Esophagus (tissue), 2 donors: ENCODE results near the gene FILIP1. TPM values are rescaled to one million over a fixed set of nuclear protein-coding genes. Genes with fewer than 3 reads are reported as not detected.

Experiments used
- H3K27ac ChIP-seq, 2 donors: one replicate each; pipeline ENCODE4 v1.5.1; 2013; ENCODE audit warnings: low read depth in 2 of 2, mild to moderate bottlenecking in 2 of 2, inconsistent platforms in 1 of 2, low read length in 1 of 2, moderate library complexity in 1 of 2
- H3K27me3 ChIP-seq, 2 donors: one replicate each; pipeline ENCODE4 v1.6.1; 2013; ENCODE audit warnings: low read length in 2 of 2, control low read depth in 1 of 2, mild to moderate bottlenecking in 1 of 2; ENCODE audit not compliant: insufficient read depth in 2 of 2, control insufficient read depth in 1 of 2
- H3K36me3 ChIP-seq, 2 donors: one replicate each; pipeline ENCODE4 v1.6.1; 2013; ENCODE audit warnings: low read length in 1 of 2; ENCODE audit not compliant: control insufficient read depth in 2 of 2, insufficient read depth in 2 of 2
- H3K4me1 ChIP-seq, 2 donors: one replicate each; pipeline ENCODE4 v1.6.1; 2013; ENCODE audit warnings: low read length in 1 of 2; ENCODE audit not compliant: control insufficient read depth in 2 of 2, insufficient read depth in 2 of 2
- H3K4me3 ChIP-seq, 2 donors: one replicate each; pipeline ENCODE4 v1.5.1; 2013; ENCODE audit warnings: low read length in 2 of 2, mild to moderate bottlenecking in 2 of 2, low read depth in 1 of 2, moderate library complexity in 1 of 2
- H3K9me3 ChIP-seq, 2 donors: one replicate each; pipeline ENCODE4 v1.6.1; 2013; ENCODE audit warnings: mild to moderate bottlenecking in 2 of 2, low read depth in 1 of 2, low read length in 1 of 2, moderate library complexity in 1 of 2; ENCODE audit not compliant: control insufficient read depth in 2 of 2, insufficient read depth in 1 of 2
- WGBS, 2 donors: extraction: QIAGEN DNeasy Blood & Tissue Kit; methylation state at CpG; one replicate each; pipeline ENCODE4 v1.1.7; 2013; 5-methylcytosine and 5-hydroxymethylcytosine counted together
- polyA plus RNA-seq, 2 donors: library from polyadenylated mRNA; stranded (reverse); fragments of 200-250 nt; gene quantifications; one replicate each; pipeline ENCODE4 v1.2.3, GENCODE V29; 2013
- donor health status: healthy with polysubstance abuse.
- donor health status: Bipolar disorder and iron deficiency.

The FILIP1 gene
- polyA plus RNA-seq, 2 donors: 0.84 to 1.6 TPM

DNA sequence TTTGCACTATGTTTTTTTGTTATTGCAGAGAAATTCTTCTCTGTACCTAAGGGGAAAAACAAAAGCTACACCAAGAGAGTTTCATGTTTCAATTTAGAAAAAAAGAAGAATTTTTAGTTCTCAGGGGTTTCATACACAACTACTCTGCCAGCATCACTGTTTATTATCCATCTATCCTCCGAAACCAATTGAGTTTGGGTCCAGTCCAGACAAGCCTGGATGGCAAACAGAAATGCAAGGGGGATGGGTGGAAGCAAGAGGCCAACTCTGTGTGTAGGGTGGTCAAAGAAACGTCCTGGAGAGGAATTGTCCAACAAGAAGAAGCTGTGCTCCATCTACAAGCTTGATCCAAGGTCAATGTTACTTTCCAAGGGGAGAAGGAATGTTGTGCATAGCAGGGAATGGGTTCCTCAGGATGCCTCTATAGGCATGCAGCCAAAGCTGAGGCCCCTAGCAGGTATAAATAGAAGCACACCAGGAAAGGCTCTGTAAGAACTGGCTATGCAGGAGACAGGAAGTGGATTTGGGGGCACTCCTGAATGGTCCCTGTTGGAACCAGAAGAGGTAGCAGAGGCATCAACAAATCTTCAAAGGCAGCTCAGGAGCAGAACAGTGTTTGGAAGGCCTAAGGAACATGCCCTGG is 64.4 kb downstream of the FILIP1 start:
- H3K4me3 ChIP-seq: no peak overlapping the region
- no peaks in the 10 kb centered on the region for H3K36me3 ChIP-seq
- H3K27me3 ChIP-seq: no peaks in the 10 kb centered on the region
- H3K9me3 ChIP-seq: no peaks in the 10 kb centered on the region
- no peak overlapping the region for H3K27ac ChIP-seq
- H3K4me1 ChIP-seq: no peaks in the 10 kb centered on the region
- 41 to 43% methylated on average over 2 of the region's 2 CpGs for WGBS, 2 donors

DNA sequence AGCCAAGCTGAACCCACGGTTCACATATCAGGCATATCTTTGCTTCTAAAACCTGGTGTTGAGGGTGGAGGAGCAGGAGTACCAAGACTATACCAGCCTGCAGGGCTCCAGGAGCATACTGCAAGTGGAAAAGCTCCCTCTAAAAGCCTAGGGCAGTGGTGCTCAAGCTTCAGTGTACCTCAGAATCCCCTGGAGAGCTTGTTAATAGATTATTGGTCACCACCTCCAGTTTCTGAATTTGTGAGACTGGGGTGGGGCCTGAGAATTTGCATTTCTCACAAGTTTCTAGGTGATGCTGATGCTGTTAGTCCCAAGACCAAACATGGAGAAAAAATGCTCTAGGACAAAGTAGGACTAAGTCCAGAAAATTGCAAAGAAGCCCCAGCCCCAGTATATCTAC is 65.4 kb downstream of the FILIP1 start:
- H3K9me3 ChIP-seq: no peaks in the 10 kb centered on the region
- no peaks in the 10 kb centered on the region for H3K27me3 ChIP-seq
- H3K36me3 ChIP-seq: no peaks in the 10 kb centered on the region
- no peak overlapping the region for H3K27ac ChIP-seq
- 84 to 91% methylated on average over 1 of the region's 1 CpG for WGBS, 2 donors
- H3K4me3 ChIP-seq: no peak overlapping the region
- no peaks in the 10 kb centered on the region for H3K4me1 ChIP-seq

GRCh38 chr6:75427329-75427728 is 66.3 kb downstream of the FILIP1 start:
- no peak overlapping the region for H3K27ac ChIP-seq
- H3K9me3 ChIP-seq: no peaks in the 10 kb centered on the region
- H3K36me3 ChIP-seq: no peaks in the 10 kb centered on the region
- 94 to 100% methylated on average over 2 of the region's 2 CpGs for WGBS, 2 donors
- no peaks in the 10 kb centered on the region for H3K4me1 ChIP-seq
- no peaks in the 10 kb centered on the region for H3K27me3 ChIP-seq
- H3K4me3 ChIP-seq: no peak overlapping the region

DNA sequence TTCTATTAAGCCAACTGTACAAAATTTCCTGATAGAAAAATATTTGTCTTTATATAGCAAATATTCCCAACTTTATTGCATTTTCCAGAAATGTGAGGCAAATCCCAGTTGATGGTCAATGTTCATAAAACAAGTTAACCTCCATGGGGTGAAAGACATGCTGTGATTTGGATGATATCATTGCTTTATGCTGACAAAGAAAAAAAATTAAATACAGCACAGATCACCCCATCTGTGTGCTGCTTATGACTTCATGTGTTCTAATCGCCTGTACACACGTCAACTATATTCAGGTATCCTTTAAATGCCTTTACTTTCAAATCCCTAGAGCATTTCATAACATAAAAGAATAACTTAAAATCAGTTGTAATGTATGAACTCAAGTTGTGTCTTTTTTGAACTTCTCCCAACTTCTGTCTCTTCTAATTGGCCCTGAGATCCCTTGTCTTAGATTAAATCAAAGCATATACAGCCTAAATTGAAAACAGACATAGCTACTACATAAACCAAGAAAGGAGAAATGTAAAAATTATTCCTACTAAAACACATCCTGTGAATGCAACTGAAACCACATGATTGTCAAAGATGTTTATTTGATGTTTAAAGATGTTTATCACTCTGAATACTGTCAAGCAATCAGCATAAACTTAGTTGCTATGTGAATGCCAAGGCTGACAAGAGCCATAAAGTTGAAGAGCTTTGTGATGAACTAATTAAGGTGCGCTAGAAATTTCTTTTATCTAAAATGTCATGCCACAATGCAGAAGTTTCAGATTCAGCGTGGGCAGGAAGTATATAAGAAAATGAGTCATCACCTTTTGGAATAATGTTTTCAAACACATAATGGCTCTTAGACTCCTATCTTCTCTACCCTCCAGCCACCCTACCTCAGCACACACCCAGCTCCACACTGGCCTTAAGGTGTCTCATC is 68.7 kb downstream of the FILIP1 start:
- H3K36me3 ChIP-seq: no peaks in the 10 kb centered on the region

GRCh38 chr6:75423386-75423785 is 70.2 kb downstream of the FILIP1 start:
- Histone ChIP-seq H3K4me1 (no peaks in the 10 kb centered on the region), H3K36me3 (no peaks in the 10 kb centered on the region), H3K4me3 (no peak overlapping the region), H3K9me3 (no peaks in the 10 kb centered on the region), H3K27ac (no peak overlapping the region), H3K27me3 (no peaks in the 10 kb centered on the region)
- 88 to 91% methylated on average over 8 of the region's 8 CpGs for WGBS, 2 donors

More for the DNA sequence above, 68.7 kb downstream of the FILIP1 start:
- Histone ChIP-seq H3K27ac (no peak overlapping the region), H3K27me3 (no peaks in the 10 kb centered on the region), H3K9me3 (no peaks in the 10 kb centered on the region), H3K4me1 (no peaks in the 10 kb centered on the region), H3K4me3 (no peak overlapping the region)
- 53 to 57% methylated on average over 4 of the region's 4 CpGs for WGBS, 2 donors

GRCh38 chr6:75422024-75422639 is 71.5 kb downstream of the FILIP1 start:
- Histone ChIP-seq H3K9me3 (no peaks in the 10 kb centered on the region), H3K27ac (no peak overlapping the region), H3K36me3 (no peaks in the 10 kb centered on the region), H3K4me3 (no peak overlapping the region), H3K27me3 (no peaks in the 10 kb centered on the region), H3K4me1 (no peaks in the 10 kb centered on the region)
- 35 to 43% methylated on average over 1 of the region's 1 CpG for WGBS, 2 donors

- Histone ChIP-seq H3K27me3 (no peaks in the 10 kb centered on the region), H3K9me3 (no peaks in the 10 kb centered on the region), H3K4me1 (no peaks in the 10 kb centered on the region), H3K27ac (no peak overlapping the region), H3K4me3 (no peak overlapping the region), H3K36me3 (no peaks in the 10 kb centered on the region)
- WGBS, 2 donors: 80 to 83% methylated on average over 11 of the region's 11 CpGs
Observed at GRCh38 chr6:75421316-75422023, 72.1 kb downstream of the FILIP1 start.

GRCh38 chr6:75419980-75420379 is 73.6 kb downstream of the FILIP1 start:
- H3K4me1 ChIP-seq: no peaks in the 10 kb centered on the region

DNA sequence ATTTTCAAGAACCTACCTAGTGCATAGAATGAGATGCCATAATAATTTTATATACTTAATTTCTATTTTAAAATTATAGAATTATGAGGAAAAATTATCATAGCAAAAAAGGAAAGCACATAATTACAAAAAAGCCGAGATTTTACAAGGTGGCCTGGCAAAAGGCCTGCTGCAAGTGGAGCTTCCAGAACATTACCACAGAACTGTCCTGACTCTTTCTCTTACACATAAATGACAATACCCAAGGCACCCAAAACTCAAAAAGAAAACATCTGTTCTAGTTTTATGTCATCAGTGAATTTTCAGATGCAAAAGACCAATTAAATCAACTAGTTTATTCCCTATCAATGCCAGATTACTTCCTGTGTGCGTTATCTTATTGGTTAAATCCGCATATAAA is 74.2 kb downstream of the FILIP1 start:
- Histone ChIP-seq H3K4me3 (no peak overlapping the region), H3K4me1 (no peaks in the 10 kb centered on the region), H3K27me3 (no peaks in the 10 kb centered on the region), H3K9me3 (no peaks in the 10 kb centered on the region), H3K27ac (no peak overlapping the region), H3K36me3 (no peaks in the 10 kb centered on the region)
- WGBS, 2 donors: 96% methylated on average over 3 of the region's 3 CpGs

More at GRCh38 chr6:75419980-75420379, 73.6 kb downstream of the FILIP1 start:
- no peaks in the 10 kb centered on the region for H3K27me3 ChIP-seq
- no peaks in the 10 kb centered on the region for H3K9me3 ChIP-seq
- no peaks in the 10 kb centered on the region for H3K36me3 ChIP-seq
- no peak overlapping the region for H3K27ac ChIP-seq
- no peak overlapping the region for H3K4me3 ChIP-seq
- 72 to 93% methylated on average over 1 of the region's 1 CpG for WGBS, 2 donors
